HEK293 (cell line): ENCODE data around the gene PLAU.

Experiments used
- AEBP2 ChIP-seq: fragments of 450-650 bp; formaldehyde crosslinking; IDR thresholded peaks from 2 replicates; pipeline ENCODE4 v1.5.1; 2016; ENCODE audit warnings: missing biosample characterization, missing genetic modification characterization, borderline replicate concordance
- EGR2 ChIP-seq: fragments of 450-650 bp; formaldehyde crosslinking; IDR thresholded peaks from 2 replicates; pipeline ENCODE4 v1.5.1; 2016; ENCODE audit warnings: low read depth, missing biosample characterization, missing genetic modification characterization
- INSM2 ChIP-seq: fragments of 450-650 bp; formaldehyde crosslinking; IDR thresholded peaks from 2 replicates; pipeline ENCODE4 v1.5.1; 2016; ENCODE audit warnings: missing biosample characterization, missing genetic modification characterization
- KLF7 ChIP-seq: fragments of 450-650 bp; formaldehyde crosslinking; IDR thresholded peaks from 2 replicates; pipeline ENCODE4 v1.5.1; 2016; ENCODE audit warnings: missing biosample characterization, missing genetic modification characterization, borderline replicate concordance
- ZFHX2 ChIP-seq: fragments of 450-650 bp; formaldehyde crosslinking; conservative IDR thresholded peaks from 2 replicates; pipeline ENCODE4 v1.5.1; 2016; ENCODE audit warnings: missing biosample characterization, missing genetic modification characterization
- ZNF146 ChIP-seq: fragments of 450-650 bp; formaldehyde crosslinking; IDR thresholded peaks from 2 replicates; pipeline ENCODE4 v1.5.1; 2016; ENCODE audit warnings: missing biosample characterization, missing genetic modification characterization
- ZNF148 ChIP-seq: fragments of 450-650 bp; formaldehyde crosslinking; IDR thresholded peaks from 2 replicates; pipeline ENCODE4 v1.5.0; 2017; ENCODE audit warnings: missing biosample characterization, missing genetic modification characterization, borderline replicate concordance
- ZNF174 ChIP-seq: fragments of 450-650 bp; formaldehyde crosslinking; IDR thresholded peaks from 2 replicates; pipeline ENCODE4 v1.5.0; 2017; ENCODE audit warnings: missing biosample characterization, mild to moderate bottlenecking, missing genetic modification characterization
- ZNF18 ChIP-seq: fragments of 450-650 bp; formaldehyde crosslinking; IDR thresholded peaks from 2 replicates; pipeline ENCODE4 v1.5.1; 2016; ENCODE audit warnings: missing biosample characterization, missing genetic modification characterization
- ZNF19 ChIP-seq: fragments of 450-650 bp; formaldehyde crosslinking; IDR thresholded peaks from 2 replicates; pipeline ENCODE4; 2016; ENCODE audit warnings: missing biosample characterization, missing genetic modification characterization, low read depth
- ZNF202 ChIP-seq: fragments of 450-650 bp; formaldehyde crosslinking; IDR thresholded peaks from 2 replicates; pipeline ENCODE4 v1.5.1; 2016; ENCODE audit warnings: missing biosample characterization, missing genetic modification characterization, borderline replicate concordance
- ZNF350 ChIP-seq: fragments of 450-650 bp; formaldehyde crosslinking; IDR thresholded peaks from 2 replicates; pipeline ENCODE4 v1.5.0; 2017; ENCODE audit warnings: missing biosample characterization, mild to moderate bottlenecking, missing genetic modification characterization
- ZNF366 ChIP-seq: fragments of 450-650 bp; formaldehyde crosslinking; conservative IDR thresholded peaks from 2 replicates; pipeline ENCODE4 v1.5.1; 2016; ENCODE audit warnings: missing biosample characterization, missing genetic modification characterization
- ZNF488 ChIP-seq: fragments of 450-650 bp; formaldehyde crosslinking; IDR thresholded peaks from 2 replicates; pipeline ENCODE4 v1.5.1; 2016; ENCODE audit warnings: missing biosample characterization, missing genetic modification characterization
- ZNF514 ChIP-seq: fragments of 450-650 bp; formaldehyde crosslinking; IDR thresholded peaks from 2 replicates; pipeline ENCODE4 v1.5.1; 2016; ENCODE audit warnings: missing biosample characterization, missing genetic modification characterization
- ZNF571 ChIP-seq: fragments of 450-650 bp; formaldehyde crosslinking; IDR thresholded peaks from 2 replicates; pipeline ENCODE4 v1.5.0; 2017; ENCODE audit warnings: missing biosample characterization, missing genetic modification characterization
- ZNF596 ChIP-seq: fragments of 450-650 bp; IDR thresholded peaks from 2 replicates; pipeline ENCODE4 v1.5.0; 2018; ENCODE audit warnings: missing biosample characterization, mild to moderate bottlenecking, missing genetic modification characterization, moderate library complexity
- ZNF600 ChIP-seq: fragments of 450-650 bp; formaldehyde crosslinking; IDR thresholded peaks from 2 replicates; pipeline ENCODE4 v1.5.1; 2016; ENCODE audit warnings: missing biosample characterization, missing genetic modification characterization
- ZNF621 ChIP-seq: fragments of 450-650 bp; formaldehyde crosslinking; IDR thresholded peaks from 2 replicates; pipeline ENCODE4 v1.5.1; 2017; ENCODE audit warnings: missing biosample characterization, missing genetic modification characterization
- ZNF624 ChIP-seq: fragments of 450-650 bp; formaldehyde crosslinking; IDR thresholded peaks from 2 replicates; pipeline ENCODE4 v1.5.1; 2017; ENCODE audit warnings: missing biosample characterization, missing genetic modification characterization
- ZNF626 ChIP-seq: fragments of 450-650 bp; sonication (Bioruptor Pico); formaldehyde crosslinking; IDR thresholded peaks from 2 replicates; pipeline ENCODE4 v1.5.1; 2018; ENCODE audit warnings: missing biosample characterization, missing genetic modification characterization, inconsistent platforms
- ZNF658 ChIP-seq: fragments of 450-650 bp; formaldehyde crosslinking; IDR thresholded peaks from 2 replicates; pipeline ENCODE4; 2016; ENCODE audit warnings: missing biosample characterization, missing genetic modification characterization
- ZNF692 ChIP-seq: fragments of 450-650 bp; formaldehyde crosslinking; IDR thresholded peaks from 2 replicates; pipeline ENCODE4 v1.5.1; 2016; ENCODE audit warnings: missing biosample characterization, missing genetic modification characterization
- ZNF704 ChIP-seq: fragments of 450-650 bp; formaldehyde crosslinking; IDR thresholded peaks from 2 replicates; pipeline ENCODE4 v1.5.1; 2016; ENCODE audit warnings: missing biosample characterization, missing genetic modification characterization
- ZNF768 ChIP-seq: fragments of 450-650 bp; formaldehyde crosslinking; IDR thresholded peaks from 2 replicates; pipeline ENCODE4 v1.5.1; 2018; ENCODE audit warnings: missing biosample characterization, mild to moderate bottlenecking, missing genetic modification characterization
- ZNF791 ChIP-seq: fragments of 450-650 bp; formaldehyde crosslinking; IDR thresholded peaks from 2 replicates; pipeline ENCODE4 v1.5.1; 2016; ENCODE audit warnings: missing biosample characterization, missing genetic modification characterization
- ZSCAN18 ChIP-seq: fragments of 450-650 bp; formaldehyde crosslinking; IDR thresholded peaks from 2 replicates; pipeline ENCODE4 v1.5.1; 2016; ENCODE audit warnings: missing biosample characterization, missing genetic modification characterization

Gene PLAU

GRCh38 chr10:73910764-73911552 lies at the start of gene PLAU (continued):
- TF ChIP-seq ZNF768 (tag by site-specific recombination) (no peak), ZNF146 (tag by site-specific recombination) (no peak), ZNF19 (tag by site-specific recombination) (no peak), ZNF692 (tag by site-specific recombination) (no peak), ZNF626 (no peak), ZNF174 (tag by site-specific recombination) (no peak), ZNF514 (tag by site-specific recombination) (no peak), ZNF621 (tag by site-specific recombination) (no peak), ZNF148 (tag by site-specific recombination) (no peak), ZFHX2 (tag by site-specific recombination) (0 out of 2 replicates have a peak, but pooled peaks have one; percentile 7), KLF7 (tag by site-specific recombination) (no peak), INSM2 (tag by site-specific recombination) (no peak), ZNF488 (tag by site-specific recombination) (no peak), ZNF704 (no peak), ZNF791 (tag by site-specific recombination) (no peak), EGR2 (tag by site-specific recombination) (no peak), ZNF18 (no peak), ZNF658 (tag by site-specific recombination) (no peak), ZNF202 (no peak), ZNF624 (tag by site-specific recombination) (no peak), AEBP2 (tag by site-specific recombination) (no peak), ZNF600 (tag by site-specific recombination) (peak; percentile 11), ZNF596 (tag by site-specific recombination) (no peak), ZNF571 (no peak), ZSCAN18 (no peak), ZNF350 (tag by site-specific recombination) (no peak), ZNF366 (tag by site-specific recombination) (no peak)
